ENCODE results near the gene TMEM181. TPM values are rescaled to one million over a fixed set of nuclear protein-coding genes. Genes with fewer than 3 reads are reported as not detected.

TMEM181 gene
- total RNA-seq, 1 experiment from 2014 or later: 31.6 TPM

- CTCF ChIA-PET: no interaction called here
- BruUV-seq (replicated peaks): no TSS peak
- no peak for DNase-seq (ENCODE audit: low spot score)
- TF ChIP-seq, protein P1, sequence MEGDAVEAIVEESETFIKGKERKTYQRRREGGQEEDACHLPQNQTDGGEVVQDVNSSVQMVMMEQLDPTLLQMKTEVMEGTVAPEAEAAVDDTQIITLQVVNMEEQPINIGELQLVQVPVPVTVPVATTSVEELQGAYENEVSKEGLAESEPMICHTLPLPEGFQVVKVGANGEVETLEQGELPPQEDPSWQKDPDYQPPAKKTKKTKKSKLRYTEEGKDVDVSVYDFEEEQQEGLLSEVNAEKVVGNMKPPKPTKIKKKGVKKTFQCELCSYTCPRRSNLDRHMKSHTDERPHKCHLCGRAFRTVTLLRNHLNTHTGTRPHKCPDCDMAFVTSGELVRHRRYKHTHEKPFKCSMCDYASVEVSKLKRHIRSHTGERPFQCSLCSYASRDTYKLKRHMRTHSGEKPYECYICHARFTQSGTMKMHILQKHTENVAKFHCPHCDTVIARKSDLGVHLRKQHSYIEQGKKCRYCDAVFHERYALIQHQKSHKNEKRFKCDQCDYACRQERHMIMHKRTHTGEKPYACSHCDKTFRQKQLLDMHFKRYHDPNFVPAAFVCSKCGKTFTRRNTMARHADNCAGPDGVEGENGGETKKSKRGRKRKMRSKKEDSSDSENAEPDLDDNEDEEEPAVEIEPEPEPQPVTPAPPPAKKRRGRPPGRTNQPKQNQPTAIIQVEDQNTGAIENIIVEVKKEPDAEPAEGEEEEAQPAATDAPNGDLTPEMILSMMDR (conservative IDR thresholded peaks at IDR 0.05; ENCODE audit: low read depth, low read length): no peak
- TF ChIP-seq EZH2 (IDR thresholded peaks at IDR 0.05; ENCODE audit: borderline replicate concordance, low read depth, low read length, poor library complexity, severe bottlenecking): no peak
- POLR2A ChIA-PET (ENCODE audit: low non-redundant PET): no interaction called here
- H3K4me3 ChIP-seq (ENCODE audit: low read depth, low read length, poor library complexity, severe bottlenecking): no peak overlapping the region
- intact Hi-C loops (cut with micrococcal nuclease; ENCODE audit: unreplicated experiment): no loop called here
- no peaks in the 10 kb centered on the region for H3K9me3 ChIP-seq (ENCODE audit: low read depth, low read length, poor library complexity, severe bottlenecking)
- H3K27ac ChIP-seq (ENCODE audit: low read depth, low read length, poor library complexity, severe bottlenecking): no peak overlapping the region
- peaks cover 9% of the 10 kb centered on the region for H3K4me1 ChIP-seq (ENCODE audit: insufficient read depth, low read length, poor library complexity, severe bottlenecking)
- no peaks in the 10 kb centered on the region for H3K36me3 ChIP-seq (ENCODE audit: insufficient read depth, low read length, poor library complexity, severe bottlenecking)
- H3K27me3 ChIP-seq (replicated peaks; ENCODE audit: insufficient read depth, low read depth, low read length, poor library complexity): no peaks in the 10 kb centered on the region
Observed at GRCh38 chr6:158565482-158566040, 5.7 kb downstream of the TMEM181 start.

- no peak overlapping the region for H3K4me3 ChIP-seq (ENCODE audit: low read depth, low read length, poor library complexity, severe bottlenecking)
- H3K9me3 ChIP-seq (ENCODE audit: low read depth, low read length, poor library complexity, severe bottlenecking): no peaks in the 10 kb centered on the region
- POLR2A ChIA-PET (ENCODE audit: low non-redundant PET): no interaction called here
- peaks cover 4% of the 10 kb centered on the region for H3K4me1 ChIP-seq (ENCODE audit: insufficient read depth, low read length, poor library complexity, severe bottlenecking)
- intact Hi-C loops (cut with micrococcal nuclease; ENCODE audit: unreplicated experiment): no loop called here
- no TSS peak for BruUV-seq (replicated peaks)
- CTCF ChIA-PET: no interaction called here
- H3K27me3 ChIP-seq (replicated peaks; ENCODE audit: insufficient read depth, low read depth, low read length, poor library complexity): no peaks in the 10 kb centered on the region
- no peak for DNase-seq (ENCODE audit: low spot score)
- H3K36me3 ChIP-seq (ENCODE audit: insufficient read depth, low read length, poor library complexity, severe bottlenecking): no peaks in the 10 kb centered on the region
- no peak overlapping the region for H3K27ac ChIP-seq (ENCODE audit: low read depth, low read length, poor library complexity, severe bottlenecking)
- TF ChIP-seq, protein P1 (conservative IDR thresholded peaks at IDR 0.05; ENCODE audit: low read depth, low read length): no peak
- TF ChIP-seq EZH2 (IDR thresholded peaks at IDR 0.05; ENCODE audit: borderline replicate concordance, low read depth, low read length, poor library complexity, severe bottlenecking): no peak
Observed at GRCh38 chr6:158566207-158566818, 6.4 kb downstream of the TMEM181 start.

GRCh38 chr6:158567152-158567551 is 7.3 kb downstream of the TMEM181 start:
- TF ChIP-seq EZH2 (IDR thresholded peaks at IDR 0.05; ENCODE audit: borderline replicate concordance, low read depth, low read length, poor library complexity, severe bottlenecking): no peak
- TF ChIP-seq, protein P1 (conservative IDR thresholded peaks at IDR 0.05; ENCODE audit: low read depth, low read length): no peak
- POLR2A ChIA-PET (ENCODE audit: low non-redundant PET): no interaction called here

More at GRCh38 chr6:158567152-158567551, 7.3 kb downstream of the TMEM181 start:
- intact Hi-C loops (cut with micrococcal nuclease; ENCODE audit: unreplicated experiment): no loop called here
- no peak overlapping the region for H3K4me3 ChIP-seq (ENCODE audit: low read depth, low read length, poor library complexity, severe bottlenecking)
- H3K27ac ChIP-seq (ENCODE audit: low read depth, low read length, poor library complexity, severe bottlenecking): no peak overlapping the region
- H3K27me3 ChIP-seq (replicated peaks; ENCODE audit: insufficient read depth, low read depth, low read length, poor library complexity): no peaks in the 10 kb centered on the region
- no peaks in the 10 kb centered on the region for H3K36me3 ChIP-seq (ENCODE audit: insufficient read depth, low read length, poor library complexity, severe bottlenecking)
- BruUV-seq (replicated peaks): no TSS peak
- CTCF ChIA-PET: no interaction called here
- no peaks in the 10 kb centered on the region for H3K4me1 ChIP-seq (ENCODE audit: insufficient read depth, low read length, poor library complexity, severe bottlenecking)
- no peak for DNase-seq (ENCODE audit: low spot score)
- no peaks in the 10 kb centered on the region for H3K9me3 ChIP-seq (ENCODE audit: low read depth, low read length, poor library complexity, severe bottlenecking)
